Renal cortex interstitium (tissue), 11 donors: ENCODE data around the gene FRMPD4. TPM values are rescaled to one million over a fixed set of nuclear protein-coding genes. Genes with fewer than 3 reads are reported as not detected.

Source experiments
- DNase-seq, 11 donors: peaks; one replicate each; pipeline ENCODE4 v3.0.0-alpha.2; 2013; ENCODE audit warnings: low read depth in 9 of 11, low spot score in 4 of 11; ENCODE audit errors: extremely low read depth in 1 of 11
- polyA plus RNA-seq, 3 donors: library from polyadenylated mRNA; unstranded; fragments of 120-200 nt; gene quantifications; one replicate each; pipeline ENCODE4 v1.2.1, GENCODE V29; 2013; ENCODE audit not compliant: insufficient read length in 3 of 3

The FRMPD4 gene
- polyA plus RNA-seq, 3 donors, result 0.09 to 0.16 (median 0.12) TPM

GRCh38 chrX:12567857-12568256 lies 429.6 kb downstream of the FRMPD4 start:
- DNase-seq, result no peak

GRCh38 chrX:12570859-12571501 lies 432.7 kb downstream of the FRMPD4 start:
- DNase-seq, result no peak

GRCh38 chrX:12579311-12579710 lies 441.0 kb downstream of the FRMPD4 start:
- DNase-seq, result no peak

GRCh38 chrX:12580548-12580947 lies 442.3 kb downstream of the FRMPD4 start:
- DNase-seq, result no peak

GRCh38 chrX:12581546-12581945 lies 443.3 kb downstream of the FRMPD4 start:
- DNase-seq, result no peak

GRCh38 chrX:12582649-12583048 lies 444.4 kb downstream of the FRMPD4 start:
- DNase-seq, result no peak

GRCh38 chrX:12583543-12583942 lies 445.3 kb downstream of the FRMPD4 start:
- DNase-seq, result no peak

GRCh38 chrX:12595720-12596119 lies 457.4 kb downstream of the FRMPD4 start:
- no peak for DNase-seq

- no peak for DNase-seq
Measured at GRCh38 chrX:12610079-12610478, 471.8 kb downstream of the FRMPD4 start.

GRCh38 chrX:12611471-12611870 lies 473.2 kb downstream of the FRMPD4 start:
- DNase-seq, result no peak

GRCh38 chrX:12614266-12614665 lies 476.0 kb downstream of the FRMPD4 start:
- no peak for DNase-seq

- DNase-seq, result no peak
Measured at GRCh38 chrX:12615061-12615460, 476.8 kb downstream of the FRMPD4 start.

GRCh38 chrX:12617241-12617640 lies 479.0 kb downstream of the FRMPD4 start:
- no peak for DNase-seq

GRCh38 chrX:12647230-12647629 lies 509.0 kb downstream of the FRMPD4 start:
- no peak for DNase-seq

GRCh38 chrX:12648995-12649394 lies 510.7 kb downstream of the FRMPD4 start:
- DNase-seq, result no peak

GRCh38 chrX:12657433-12657832 lies 519.2 kb downstream of the FRMPD4 start:
- DNase-seq, result no peak

- no peak for DNase-seq
Measured at GRCh38 chrX:12657881-12658280, 519.6 kb downstream of the FRMPD4 start.

GRCh38 chrX:12661464-12661863 lies 523.2 kb downstream of the FRMPD4 start:
- no peak for DNase-seq

- no peak for DNase-seq
Measured at GRCh38 chrX:12672367-12673106, 534.3 kb downstream of the FRMPD4 start.

GRCh38 chrX:12673487-12673886 lies 535.2 kb downstream of the FRMPD4 start:
- no peak for DNase-seq

GRCh38 chrX:12679522-12679921 lies 541.2 kb downstream of the FRMPD4 start:
- no peak for DNase-seq
